D341Med (cell line): ENCODE results near the gene ZSWIM8.
"Not testable (repeated sequence)": the region's sequence is repeated elsewhere in the genome, so short reads cannot be mapped to it uniquely, and the experiment has no call there.

Experiments
- DNase-seq: peaks from one replicate; pipeline ENCODE4 v3.0.0; 2012; ENCODE audit warnings: low spot score

The ZSWIM8 gene

DNA sequence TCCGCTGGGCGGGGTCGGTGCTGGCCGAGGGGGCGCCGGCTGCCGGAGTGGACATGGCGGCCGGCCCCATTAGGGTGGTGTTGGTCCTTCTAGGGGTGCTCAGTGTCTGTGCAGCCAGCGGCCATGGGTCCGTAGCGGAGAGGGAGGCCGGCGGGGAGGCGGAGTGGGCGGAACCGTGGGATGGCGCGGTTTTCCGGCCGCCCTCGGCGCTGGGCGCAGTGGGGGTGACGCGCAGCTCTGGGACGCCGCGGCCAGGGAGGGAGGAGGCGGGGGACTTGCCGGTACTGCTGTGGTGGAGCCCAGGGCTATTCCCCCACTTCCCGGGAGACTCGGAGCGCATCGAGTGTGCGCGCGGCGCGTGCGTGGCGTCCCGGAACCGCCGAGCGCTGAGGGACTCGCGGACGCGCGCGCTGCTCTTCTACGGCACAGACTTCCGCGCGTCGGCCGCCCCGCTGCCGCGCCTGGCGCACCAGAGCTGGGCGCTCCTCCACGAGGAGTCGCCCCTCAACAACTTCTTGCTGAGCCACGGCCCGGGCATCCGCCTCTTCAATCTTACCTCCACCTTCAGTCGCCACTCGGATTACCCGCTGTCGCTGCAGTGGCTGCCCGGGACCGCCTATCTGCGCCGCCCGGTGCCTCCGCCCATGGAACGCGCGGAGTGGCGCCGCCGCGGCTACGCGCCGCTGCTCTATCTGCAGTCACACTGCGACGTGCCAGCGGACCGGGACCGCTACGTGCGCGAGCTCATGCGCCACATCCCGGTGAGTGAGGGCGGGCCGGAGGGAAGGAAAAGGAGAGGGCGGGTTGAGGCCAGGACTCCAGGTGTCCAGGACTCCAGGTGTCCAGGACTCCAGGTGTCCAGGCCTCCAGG lies 12.9 kb upstream of the ZSWIM8 start:
- DNase-seq = peak; percentile 80

DNA sequence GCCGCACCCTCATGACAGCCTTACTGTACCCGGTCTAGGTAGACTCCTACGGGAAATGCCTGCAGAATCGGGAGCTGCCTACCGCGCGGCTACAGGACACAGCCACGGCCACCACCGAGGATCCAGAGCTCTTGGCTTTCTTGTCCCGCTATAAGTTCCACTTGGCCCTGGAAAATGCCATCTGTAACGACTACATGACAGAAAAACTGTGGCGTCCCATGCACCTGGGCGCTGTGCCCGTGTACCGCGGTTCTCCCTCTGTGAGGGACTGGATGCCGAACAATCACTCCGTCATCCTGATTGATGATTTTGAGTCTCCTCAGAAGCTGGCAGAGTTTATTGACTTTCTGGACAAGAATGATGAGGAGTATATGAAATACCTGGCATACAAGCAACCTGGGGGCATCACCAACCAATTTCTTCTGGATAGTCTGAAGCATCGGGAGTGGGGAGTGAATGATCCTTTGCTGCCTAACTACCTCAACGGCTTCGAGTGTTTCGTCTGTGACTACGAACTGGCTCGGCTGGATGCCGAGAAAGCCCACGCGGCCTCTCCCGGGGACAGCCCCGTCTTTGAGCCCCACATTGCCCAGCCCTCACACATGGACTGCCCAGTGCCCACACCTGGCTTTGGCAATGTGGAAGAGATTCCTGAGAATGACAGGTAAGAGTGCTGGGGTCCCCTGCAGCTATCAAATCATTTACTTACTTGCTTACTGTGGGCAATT lies 12.1 kb upstream of the ZSWIM8 start:
- no peak for DNase-seq

DNA sequence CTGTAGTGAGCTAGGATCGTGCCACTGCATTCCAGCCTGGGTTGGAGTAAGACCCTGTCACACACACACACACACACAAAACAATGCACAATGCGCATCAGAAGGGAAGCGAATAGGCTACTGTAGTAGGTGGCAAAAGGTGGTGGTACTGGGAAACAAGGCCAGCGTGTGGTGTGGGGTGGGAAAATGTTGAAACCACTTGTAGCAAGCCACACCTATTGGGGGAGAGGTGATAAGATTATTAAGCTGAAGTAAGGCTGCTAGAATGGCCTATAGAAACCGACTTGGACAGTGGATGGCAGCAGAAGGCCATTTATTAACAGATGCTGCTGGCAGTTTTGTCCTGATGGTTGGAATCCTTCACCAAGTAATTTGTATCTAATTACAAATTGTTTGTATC lies 10.8 kb upstream of the ZSWIM8 start:
- no peak for DNase-seq

DNA sequence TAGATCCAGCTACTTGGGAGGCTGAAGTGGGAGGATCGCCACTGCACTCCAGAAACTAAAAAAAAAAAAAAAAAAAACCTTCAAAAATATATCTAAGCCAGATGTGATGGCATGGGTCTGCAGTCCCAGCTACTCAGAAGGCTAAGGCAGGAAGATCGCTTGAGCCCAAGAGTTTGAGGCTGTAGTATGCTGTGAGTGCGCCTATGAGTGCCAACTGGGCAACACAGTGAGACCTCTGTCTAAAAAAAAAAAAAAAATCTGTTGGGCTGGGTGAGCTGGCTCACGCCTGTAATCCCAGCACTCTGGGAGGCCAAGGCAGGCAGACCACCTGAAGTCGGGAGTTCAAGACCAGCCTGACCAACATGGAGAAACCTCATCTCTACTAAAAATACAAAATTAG lies 6.4 kb upstream of the ZSWIM8 start:
- DNase-seq = no peak

DNA sequence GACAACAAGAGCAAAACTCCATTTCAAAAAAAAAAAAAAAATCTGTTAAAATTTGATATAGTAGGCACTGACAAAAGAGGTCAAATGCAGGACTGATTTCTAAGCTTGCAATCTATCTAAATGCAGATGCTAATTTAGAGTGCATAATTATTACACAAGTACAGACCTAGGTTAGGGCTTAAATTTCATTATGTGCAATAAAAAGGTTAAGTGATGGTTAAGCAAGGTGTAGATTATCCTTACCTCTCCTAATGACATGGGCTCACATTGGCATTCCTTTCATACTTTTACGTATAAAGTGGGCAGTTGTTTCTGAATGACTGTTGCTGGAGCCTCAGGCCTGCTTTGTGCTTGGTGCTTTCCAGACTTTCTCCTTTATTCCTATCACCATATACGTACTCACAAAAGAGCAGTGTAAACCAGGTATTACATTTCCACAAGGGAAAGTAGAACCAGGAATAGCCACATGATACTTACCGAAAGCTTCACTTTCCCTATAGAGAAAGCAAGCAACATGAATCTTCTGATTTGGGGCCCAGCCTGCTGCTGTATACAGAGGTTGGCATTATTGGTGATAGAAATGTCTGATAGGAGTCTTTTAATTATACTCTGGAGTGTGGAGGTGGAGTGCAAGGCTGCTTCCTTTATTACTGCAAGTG lies 5.7 kb upstream of the ZSWIM8 start:
- DNase-seq = no peak

DNA sequence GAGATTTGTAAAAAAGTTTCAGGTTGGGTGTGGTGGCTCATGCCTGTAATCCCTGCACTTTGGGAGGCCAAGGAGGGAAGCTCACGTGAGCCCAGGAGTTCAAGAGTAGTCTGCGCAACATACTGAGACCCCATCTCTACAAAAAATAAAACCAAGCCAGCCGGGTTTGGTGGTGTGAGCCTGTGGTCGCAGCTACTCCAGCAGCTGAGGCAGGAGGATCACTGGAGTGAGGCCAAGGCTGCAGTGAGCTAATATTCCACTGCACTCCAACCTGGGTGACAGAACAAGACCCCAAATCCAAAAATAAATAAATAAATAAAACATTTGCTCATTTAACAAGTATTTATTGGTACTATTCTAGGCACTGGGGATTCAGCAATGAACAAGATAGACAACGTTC lies 5.1 kb upstream of the ZSWIM8 start:
- DNase-seq = no peak

DNA sequence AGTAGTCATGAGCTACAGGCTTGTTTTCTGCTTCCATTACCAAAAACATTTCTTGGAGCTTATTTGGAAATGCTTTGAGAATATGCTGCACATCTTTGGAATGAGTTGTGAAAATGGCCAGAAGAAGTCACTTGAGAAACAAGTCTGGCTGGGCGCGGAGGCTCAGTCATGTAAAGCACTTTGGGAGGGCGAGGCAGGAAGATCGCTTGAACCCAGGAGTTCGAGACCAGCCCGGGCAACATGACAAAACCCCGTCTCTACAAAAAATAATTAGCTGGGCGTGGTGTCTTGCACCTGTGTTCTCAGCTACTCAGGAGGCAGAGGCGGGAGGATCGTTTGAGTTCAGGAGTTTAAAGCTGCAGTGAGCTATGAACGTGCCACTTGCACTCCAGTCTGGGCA lies 4.4 kb upstream of the ZSWIM8 start:
- DNase-seq = no peak

DNA sequence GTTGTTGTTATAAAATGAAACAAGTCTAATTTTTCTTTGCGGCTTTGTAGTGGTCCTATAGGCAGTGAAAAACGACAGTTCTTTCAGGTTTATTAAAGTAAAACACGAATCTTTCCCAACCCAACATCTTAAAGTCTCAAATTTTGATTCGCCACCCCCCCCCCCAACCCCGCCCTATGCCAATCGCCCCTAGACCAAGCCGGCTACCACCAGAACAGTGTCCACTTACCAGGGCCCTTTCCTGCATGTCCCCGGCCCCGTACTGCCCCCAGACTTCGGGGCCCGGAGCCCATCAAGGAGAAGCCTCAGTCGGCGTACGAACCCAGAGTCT lies 3.9 kb upstream of the ZSWIM8 start:
- DNase-seq = no peak

DNA sequence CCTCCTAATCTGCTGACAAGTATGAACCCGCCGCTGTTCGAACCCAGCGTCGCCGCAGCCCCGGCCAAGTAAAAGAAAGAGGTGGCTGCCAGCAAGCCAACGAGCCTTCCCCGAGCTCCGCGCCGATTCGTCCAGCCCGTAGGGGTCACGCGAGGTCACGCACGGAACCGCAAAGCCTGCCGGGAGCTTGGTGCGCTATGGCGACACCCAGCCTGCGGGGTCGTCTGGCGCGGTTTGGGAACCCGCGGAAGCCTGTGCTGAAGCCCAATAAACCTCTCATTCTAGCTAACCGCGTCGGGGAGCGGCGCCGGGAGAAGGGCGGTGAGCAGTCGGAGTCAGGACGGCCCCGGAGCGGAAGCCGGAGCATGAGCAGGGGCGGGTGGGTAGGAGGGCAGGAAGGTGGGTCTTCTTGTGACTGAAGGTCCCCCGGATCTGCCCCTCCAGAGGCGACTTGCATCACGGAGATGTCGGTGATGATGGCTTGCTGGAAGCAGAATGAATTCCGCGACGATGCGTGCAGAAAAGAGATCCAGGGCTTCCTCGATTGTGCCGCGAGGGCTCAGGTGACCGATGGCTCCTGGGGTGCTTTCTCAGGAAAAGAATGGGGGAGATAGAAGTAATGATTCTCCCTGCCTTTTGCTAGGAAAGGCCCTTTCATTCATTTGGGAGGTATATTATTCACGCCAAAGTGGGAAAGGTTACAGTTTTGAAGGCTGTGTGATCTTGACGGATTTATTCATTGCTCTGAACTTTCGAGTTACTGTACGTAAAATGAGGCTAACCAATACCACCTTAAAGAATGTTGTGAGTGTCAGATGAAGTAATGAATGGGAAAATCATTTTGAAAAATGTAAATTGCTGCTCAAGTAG lies 3.3 kb upstream of the ZSWIM8 start, which contains the start of gene CHCHD1:
Gene CHCHD1, plus strand, starts transcription at position 170 of the 870 bp plus-strand sequence. Its CDS starts 28 bp downstream, at position 198.
- peak; percentile 84 for DNase-seq

DNA sequence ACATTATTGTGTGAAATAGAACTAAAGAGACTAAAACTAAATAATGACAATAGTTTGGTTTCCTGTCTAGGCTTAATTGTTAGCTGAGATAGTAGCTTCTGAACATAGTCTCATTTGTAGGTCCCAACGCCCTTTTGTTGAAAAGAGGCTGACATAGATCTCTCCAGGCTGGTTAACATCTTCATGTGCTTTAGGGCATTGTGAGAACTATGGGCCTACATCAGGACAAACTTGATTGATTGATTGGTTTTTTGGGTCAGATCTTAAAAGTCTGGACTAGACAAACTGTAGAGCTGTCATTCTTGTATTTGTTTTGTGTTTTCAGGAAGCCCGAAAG lies 2.7 kb upstream of the ZSWIM8 start:
- no peak for DNase-seq

DNA sequence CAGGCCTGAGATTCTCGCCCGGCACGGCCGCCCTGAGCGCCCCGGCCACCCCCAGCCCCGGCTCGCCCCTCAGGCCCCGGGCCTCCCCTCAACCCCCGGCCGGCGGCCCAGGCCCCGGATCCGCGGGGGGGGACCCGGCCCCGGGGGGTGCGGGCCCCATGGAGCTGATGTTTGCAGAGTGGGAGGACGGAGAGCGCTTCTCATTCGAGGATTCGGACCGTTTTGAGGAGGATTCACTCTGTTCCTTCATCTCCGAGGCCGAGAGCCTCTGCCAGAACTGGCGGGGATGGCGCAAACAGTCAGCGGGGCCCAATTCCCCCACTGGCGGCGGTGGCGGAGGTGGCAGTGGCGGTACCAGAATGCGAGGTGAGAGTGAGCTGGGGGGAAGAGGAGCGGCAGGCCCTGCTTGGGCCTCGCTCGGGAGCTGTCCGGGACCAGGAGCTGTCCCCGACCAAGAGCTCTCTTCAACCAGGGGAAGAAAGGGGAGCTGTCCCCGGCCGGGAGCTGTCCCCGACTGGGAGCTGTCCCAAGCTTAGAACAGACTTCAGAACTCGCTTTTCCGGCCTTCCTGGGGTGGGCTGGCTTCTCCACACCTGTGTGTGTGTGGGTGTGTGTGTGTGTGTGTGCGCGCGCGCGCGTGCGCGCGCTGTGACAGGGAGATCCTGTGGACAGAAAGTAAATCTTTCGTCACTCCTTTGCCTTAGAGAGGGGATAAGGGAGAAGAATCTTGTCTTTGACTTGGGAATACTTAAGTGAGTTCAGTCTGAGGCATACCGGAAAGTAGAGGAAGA lies 510 bp downstream of the ZSWIM8 start:
- peak; percentile 40 for DNase-seq

DNA sequence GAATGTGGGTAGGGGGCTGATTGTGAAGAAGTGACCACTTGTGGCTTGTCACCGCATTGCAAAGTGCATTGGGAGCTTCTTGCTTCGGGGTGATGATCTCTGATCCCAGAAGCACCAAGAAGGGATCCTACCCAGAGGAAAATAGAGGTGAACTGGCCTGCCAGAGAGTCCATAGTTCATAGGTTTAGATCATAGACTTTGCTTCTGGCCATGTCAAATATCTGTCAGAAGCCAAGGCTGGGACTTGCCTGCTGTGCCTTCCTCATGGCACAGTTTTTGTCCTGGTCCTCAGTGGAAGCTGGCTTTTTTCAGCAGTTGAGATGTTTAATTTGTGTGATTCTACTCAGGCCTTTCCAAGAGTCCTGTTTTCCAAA lies 1.1 kb downstream of the ZSWIM8 start:
- DNase-seq = no peak

DNA sequence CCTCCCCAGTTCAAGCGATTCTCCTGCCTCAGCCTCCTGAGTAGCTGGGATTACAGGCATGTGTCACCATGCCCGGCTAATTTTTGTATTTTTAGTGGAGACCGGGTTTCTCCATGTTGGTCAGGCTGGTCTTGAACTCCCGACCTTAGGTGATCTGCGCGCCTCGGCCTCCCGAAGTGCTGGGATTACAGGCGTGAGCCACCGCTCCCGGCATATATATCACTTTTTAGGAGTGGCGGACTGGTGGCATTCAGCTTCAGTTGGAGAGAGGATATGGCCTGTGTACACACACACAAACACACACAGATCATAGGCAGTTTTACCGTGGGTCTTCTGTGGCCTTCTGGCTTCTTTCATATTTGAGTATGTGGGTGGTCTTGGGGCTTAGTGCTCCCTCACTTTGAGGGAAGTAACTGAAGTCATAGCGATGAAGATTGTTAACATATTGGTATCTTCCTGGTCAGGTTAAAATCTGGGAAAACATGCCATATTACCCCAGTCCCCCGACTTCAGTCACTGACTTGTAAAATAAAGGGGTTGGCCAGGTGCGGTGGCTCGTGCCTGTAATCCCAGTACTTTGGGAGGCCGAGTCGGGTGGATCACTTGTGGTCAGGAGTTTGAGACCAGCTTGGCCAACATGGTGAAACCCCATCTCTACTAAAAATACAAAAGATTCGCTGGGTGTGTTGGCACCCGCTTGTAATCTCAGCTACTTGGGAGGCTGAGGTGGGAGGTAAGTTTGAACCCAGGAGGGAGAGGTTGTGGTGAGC lies 1.8 kb downstream of the ZSWIM8 start:
- not testable (repeated sequence) for DNase-seq

DNA sequence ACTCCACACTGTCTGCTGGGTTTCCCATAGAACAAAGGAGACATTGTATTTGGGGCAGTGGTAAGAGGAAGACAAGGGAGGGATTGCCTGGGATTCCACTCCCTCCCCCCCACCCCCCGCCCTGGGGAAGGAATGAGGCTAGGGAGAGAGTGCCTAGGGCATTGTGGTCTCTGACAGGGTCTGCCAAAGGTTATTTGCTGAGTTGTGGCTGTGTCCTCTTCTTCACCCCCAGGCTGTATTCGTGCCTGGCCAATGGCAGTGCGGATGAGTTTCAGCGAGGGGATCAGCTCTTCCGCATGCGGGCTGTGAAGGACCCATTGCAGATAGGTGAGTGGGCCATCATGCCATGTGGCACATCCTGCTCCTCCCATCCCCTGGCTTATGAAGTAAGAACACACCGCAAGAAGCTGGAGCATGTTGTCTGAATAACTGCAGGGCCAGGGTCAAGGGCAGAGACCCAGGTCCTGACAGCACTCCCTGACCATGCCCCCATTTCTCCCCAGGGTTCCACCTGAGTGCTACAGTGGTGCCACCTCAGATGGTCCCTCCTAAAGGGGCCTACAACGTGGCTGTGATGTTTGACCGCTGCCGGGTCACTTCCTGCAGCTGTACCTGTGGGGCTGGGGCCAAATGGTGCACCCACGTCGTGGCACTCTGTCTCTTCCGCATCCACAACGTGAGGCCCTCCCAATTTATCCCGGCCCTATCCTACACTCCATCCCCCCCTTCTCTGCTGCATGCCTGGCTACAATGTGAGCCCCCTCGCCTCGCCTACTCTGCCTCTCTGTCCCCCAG lies 3.7 kb downstream of the ZSWIM8 start:
- DNase-seq = no peak

DNA sequence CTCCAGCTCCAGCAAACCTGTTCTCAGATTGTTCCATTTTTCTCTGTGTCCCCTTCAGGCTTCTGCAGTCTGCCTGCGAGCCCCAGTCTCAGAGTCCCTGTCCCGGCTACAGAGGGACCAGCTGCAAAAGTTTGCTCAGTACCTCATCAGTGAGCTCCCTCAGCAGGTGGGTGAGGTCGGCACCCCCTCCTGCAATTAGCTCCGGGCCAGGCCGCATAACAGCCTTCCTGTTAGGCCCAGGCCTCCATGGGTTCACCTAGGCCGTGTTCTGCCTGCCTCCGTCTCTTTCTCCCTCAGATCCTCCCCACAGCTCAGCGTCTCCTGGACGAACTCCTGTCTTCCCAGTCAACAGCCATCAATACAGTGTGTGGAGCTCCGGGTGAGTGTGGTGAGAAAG lies 4.3 kb downstream of the ZSWIM8 start:
- no peak for DNase-seq

DNA sequence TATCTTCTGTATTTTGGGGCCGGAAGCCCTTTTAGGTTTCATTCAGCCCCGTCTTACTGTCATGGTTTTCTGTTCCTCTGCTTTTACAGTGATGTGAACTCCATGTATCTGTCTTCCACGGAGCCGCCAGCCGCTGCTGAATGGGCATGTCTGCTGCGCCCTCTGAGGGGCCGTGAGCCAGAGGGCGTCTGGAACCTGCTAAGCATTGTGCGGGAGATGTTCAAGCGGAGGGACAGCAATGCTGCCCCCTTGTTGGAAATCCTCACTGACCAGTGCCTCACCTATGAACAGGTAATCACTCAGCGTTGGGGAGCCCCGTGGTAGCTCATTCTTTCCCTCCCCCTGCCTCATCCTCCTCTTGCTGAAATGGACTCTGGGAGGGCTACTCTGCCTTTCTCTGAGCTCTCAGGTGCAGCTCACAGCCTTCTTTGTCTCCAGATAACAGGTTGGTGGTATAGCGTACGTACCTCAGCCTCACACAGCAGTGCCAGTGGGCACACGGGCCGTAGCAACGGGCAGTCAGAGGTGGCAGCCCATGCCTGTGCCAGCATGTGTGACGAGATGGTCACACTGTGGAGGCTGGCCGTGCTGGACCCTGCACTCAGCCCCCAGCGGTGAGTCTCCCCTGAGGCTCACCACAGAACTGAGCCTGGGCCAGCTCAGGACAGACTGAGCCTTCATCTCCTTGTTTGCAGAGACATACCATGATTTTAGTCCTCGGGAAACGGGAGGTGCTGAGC lies 5.7 kb downstream of the ZSWIM8 start:
- no peak for DNase-seq

DNA sequence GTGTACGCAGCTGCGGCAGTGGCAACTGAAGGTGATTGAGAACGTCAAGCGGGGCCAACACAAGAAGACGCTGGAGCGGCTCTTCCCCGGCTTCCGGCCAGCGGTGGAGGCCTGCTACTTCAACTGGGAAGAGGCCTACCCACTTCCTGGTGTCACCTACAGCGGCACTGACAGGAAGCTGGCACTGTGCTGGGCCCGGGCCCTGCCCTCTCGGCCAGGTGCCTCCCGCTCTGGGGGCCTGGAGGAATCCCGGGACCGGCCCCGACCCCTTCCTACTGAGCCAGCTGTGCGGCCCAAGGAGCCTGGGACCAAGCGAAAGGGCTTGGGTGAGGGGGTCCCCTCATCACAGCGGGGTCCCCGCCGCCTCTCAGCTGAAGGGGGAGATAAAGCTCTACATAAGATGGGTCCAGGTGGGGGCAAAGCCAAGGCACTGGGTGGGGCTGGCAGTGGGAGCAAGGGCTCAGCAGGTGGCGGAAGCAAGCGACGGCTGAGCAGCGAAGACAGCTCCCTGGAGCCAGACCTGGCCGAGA lies 6.5 kb downstream of the ZSWIM8 start:
- no peak for DNase-seq

DNA sequence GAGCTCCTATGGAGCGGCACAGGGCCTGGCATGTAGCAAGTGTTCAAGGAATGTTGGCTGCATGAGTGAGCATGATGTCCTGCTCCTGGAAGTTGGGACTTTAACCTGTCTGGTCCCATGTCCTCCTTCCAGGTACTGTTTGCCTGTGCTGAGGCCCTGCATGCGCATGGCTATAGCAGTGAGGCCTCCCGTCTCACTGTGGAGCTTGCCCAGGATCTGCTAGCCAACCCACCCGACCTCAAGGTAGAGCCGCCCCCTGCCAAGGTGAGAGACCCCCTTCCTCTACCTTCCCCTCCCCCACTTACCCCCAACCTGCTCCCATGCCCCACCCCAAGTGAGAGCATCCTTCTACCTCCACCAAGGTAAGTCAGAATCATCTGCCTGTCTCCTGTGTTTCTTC lies 8.1 kb downstream of the ZSWIM8 start:
- no peak for DNase-seq

DNA sequence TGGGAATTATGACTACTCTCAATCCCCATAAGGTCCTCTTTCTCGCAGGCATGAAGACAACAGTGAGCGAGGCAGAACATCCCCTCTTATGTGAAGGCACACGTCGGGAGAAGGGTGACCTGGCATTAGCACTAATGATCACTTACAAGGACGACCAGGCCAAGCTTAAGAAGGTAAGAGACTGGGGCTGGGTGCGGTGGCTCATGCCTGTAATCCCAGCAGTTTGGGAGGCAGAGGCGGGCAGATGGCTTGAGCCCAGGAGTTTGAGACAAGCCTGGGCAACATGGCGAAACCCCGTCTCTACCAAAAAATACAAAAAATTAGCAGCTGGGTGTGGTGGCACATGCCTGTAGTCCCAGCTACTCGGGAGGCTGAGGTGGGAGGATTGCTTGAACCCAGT lies 10.1 kb downstream of the ZSWIM8 start:
- not testable (repeated sequence) for DNase-seq
